K562 (cell line): Measurements from ENCODE around the gene PDE8A. TPM values are rescaled to one million over a fixed set of nuclear protein-coding genes. Genes with fewer than 3 reads are reported as not detected.

Source experiments
- ATAC-seq: fragments of 200-7000 bp; cut with Tn5 transposase; 3 replicates; pipeline ENCODE4 v1.9.1; 2020; ENCODE audit warnings: moderate library complexity
- BruUV-seq: library from RNA; stranded (reverse); fragments of 400-500 nt; replicated peaks from 2 replicates; lab custom pipeline; 2021; lab: Mats Ljungman, UMichigan
- CTCF ChIA-PET: fragments of 300-600 bp; formaldehyde crosslinking; extraction: SDS; loops from one replicate; lab custom pipeline; 2021; ENCODE audit warnings: low intra/inter-chr PET ratio; lab: Yijun Ruan, JAX
- POLR2A ChIA-PET: fragments of 300-600, 350-650 bp; sonication (Branson Sonifier 250); formaldehyde crosslinking; extraction: SDS; loops from one replicate; lab custom pipeline; 2021; ENCODE audit warnings: antibody characterized with exemption, inconsistent platforms; lab: Yijun Ruan, JAX
- DNase-seq, 4 experiments: peaks; one replicate each; pipeline versions ENCODE4 v3.0.0 to v3.0.0-alpha.2; 2011 to 2018; ENCODE audit warnings: low spot score in 3 of 4, mixed read lengths in 3 of 4; ENCODE audit errors: extremely low read depth in 1 of 4
- FAIRE-seq: peaks from 2 replicates; lab custom pipeline; 2011; peaks lifted over from hg19 to GRCh38; lab: Jason Lieb, UNC
- H2AFZ ChIP-seq: 2 replicates; pipeline ENCODE4 v1.6.0; 2011; ENCODE audit warnings: low read depth, low read length, control low read depth, inconsistent platforms
- H3K27ac ChIP-seq: fragments of 200-600 bp; 3 replicates; pipeline ENCODE4 v1.8.0; 2011; ENCODE audit warnings: low read depth, mild to moderate bottlenecking, control low read depth, inconsistent platforms, low read length, moderate library complexity, mixed read lengths; ENCODE audit errors: extremely low read depth
- H3K27me3 ChIP-seq, 2 experiments: fragments of 300-600 bp in 1 of 2; 2 replicates in 1 of 2; 3 replicates in 1 of 2; pipeline versions ENCODE4 v1.6.0 to v1.8.0; 2011; ENCODE audit warnings: inconsistent platforms in 2 of 2, low read length in 2 of 2, mild to moderate bottlenecking in 1 of 2, mixed read lengths in 1 of 2, moderate library complexity in 1 of 2; ENCODE audit not compliant: control insufficient read depth in 2 of 2, insufficient read depth in 2 of 2
- H3K36me3 ChIP-seq: fragments of 300-600 bp; 3 replicates; pipeline ENCODE4 v1.8.0; 2011; ENCODE audit warnings: mild to moderate bottlenecking, low read length, inconsistent platforms; ENCODE audit not compliant: control insufficient read depth, insufficient read depth
- H3K4me1 ChIP-seq, 2 experiments: fragments of 200-600 bp in 1 of 2; replicated peaks in 1 of 2; 2 replicates in 1 of 2; 3 replicates in 1 of 2; pipeline versions ENCODE4 v1.5.1 to v1.8.0; 2011; ENCODE audit warnings: inconsistent platforms in 2 of 2, low read length in 2 of 2, mild to moderate bottlenecking in 1 of 2, mixed read lengths in 1 of 2, moderate library complexity in 1 of 2; ENCODE audit not compliant: control insufficient read depth in 2 of 2, insufficient read depth in 2 of 2
- H3K4me2 ChIP-seq: 2 replicates; pipeline ENCODE4 v1.6.1; 2011; ENCODE audit warnings: low read length, control low read depth, inconsistent platforms, mixed read lengths; ENCODE audit not compliant: insufficient read depth
- H3K4me3 ChIP-seq: fragments of 200-600 bp; sonication (generic), shearing (Covaris generic); 2 replicates; pipeline ENCODE4 v1.5.1; 2016; ENCODE audit warnings: control low read depth, inconsistent platforms
- H3K79me2 ChIP-seq: fragments of 200-600 bp; 3 replicates; pipeline ENCODE4 v1.8.0; 2011; ENCODE audit warnings: low read length, inconsistent platforms; ENCODE audit not compliant: control insufficient read depth, insufficient read depth
- H3K9ac ChIP-seq, 2 experiments: 2 replicates each; pipeline versions ENCODE4 v1.6.0 to v1.6.1; 2011; ENCODE audit warnings: low read depth in 2 of 2, low read length in 2 of 2, control low read depth in 1 of 2, inconsistent platforms in 1 of 2, mild to moderate bottlenecking in 1 of 2, mixed read lengths in 1 of 2; ENCODE audit not compliant: insufficient read depth in 1 of 2
- H3K9me1 ChIP-seq: one replicate; pipeline ENCODE4 v1.6.0; 2011; ENCODE audit warnings: inconsistent platforms, mild to moderate bottlenecking, low read length, moderate library complexity; ENCODE audit not compliant: control insufficient read depth, insufficient read depth
- H3K9me3 ChIP-seq: replicated peaks from 2 replicates; pipeline ENCODE4 v1.5.1; 2011; ENCODE audit warnings: low read depth, low read length, inconsistent platforms; ENCODE audit not compliant: control insufficient read depth, insufficient read depth
- H4K20me1 ChIP-seq: replicated peaks from 2 replicates; pipeline ENCODE4 v1.6.1; 2011; ENCODE audit warnings: low read length, inconsistent platforms, mixed read lengths; ENCODE audit not compliant: control insufficient read depth, insufficient read depth
- FOXK2 ChIP-seq, 2 experiments: fragments of 450-650 bp; IDR thresholded peaks in 1 of 2; conservative IDR thresholded peaks in 1 of 2; 2 replicates each; pipeline ENCODE4 v1.6.1; 2016; ENCODE audit warnings: low read depth in 2 of 2, mild to moderate bottlenecking in 1 of 2
- HEY1 ChIP-seq: fragments of 250-450 bp; sonication (Bioruptor Pico); IDR thresholded peaks from 2 replicates; pipeline ENCODE4 v1.5.0; 2020; ENCODE audit warnings: mild to moderate bottlenecking, moderate library complexity, borderline replicate concordance
- PCBP2 ChIP-seq: fragments of 200-400 bp; formaldehyde crosslinking; IDR thresholded peaks from 2 replicates; pipeline ENCODE4 v1.6.1; 2018; ENCODE audit warnings: low read length, low read depth, mild to moderate bottlenecking, moderate library complexity; ENCODE audit not compliant: poor library complexity, severe bottlenecking
- RAD21 ChIP-seq, 2 experiments: fragments of 250-450 bp in 1 of 2; fragments of 450-650 bp in 1 of 2; sonication (Bioruptor Pico) in 1 of 2; formaldehyde crosslinking in 1 of 2; IDR thresholded peaks in 1 of 2; conservative IDR thresholded peaks in 1 of 2; 2 replicates each; pipeline versions ENCODE4 v1.4.0 to v1.8.0; 2020 to 2022; ENCODE audit warnings: mild to moderate bottlenecking in 2 of 2, moderate library complexity in 1 of 2
- RUNX1 ChIP-seq: sonication (generic); IDR thresholded peaks from 2 replicates; pipeline ENCODE4 v1.6.1; 2016; ENCODE audit warnings: antibody characterized with exemption, low read depth
- SMAD4 ChIP-seq: fragments of 250-450 bp; sonication (Bioruptor Pico); conservative IDR thresholded peaks from 2 replicates; pipeline ENCODE4 v1.8.0; 2021; ENCODE audit warnings: inconsistent platforms, mild to moderate bottlenecking, moderate library complexity
- SREBF1 ChIP-seq: fragments of 150-350 bp; IDR thresholded peaks from 2 replicates; pipeline ENCODE4 v1.6.1; 2014; ENCODE audit warnings: antibody characterized with exemption, low read depth, low read length, borderline replicate concordance
- SRSF3 ChIP-seq: fragments of 200-400 bp; formaldehyde crosslinking; IDR thresholded peaks from 2 replicates; pipeline ENCODE4 v1.6.1; 2016; ENCODE audit warnings: mild to moderate bottlenecking, low read length, moderate library complexity; ENCODE audit not compliant: insufficient read depth
- XRCC3 ChIP-seq: fragments of 450-650 bp; IDR thresholded peaks from 2 replicates; pipeline ENCODE4 v1.6.1; 2017; ENCODE audit warnings: mild to moderate bottlenecking, moderate library complexity
- ZFP30 ChIP-seq: fragments of 250-450 bp; sonication (Bioruptor Pico); IDR thresholded peaks from 2 replicates; pipeline ENCODE4 v1.8.0; 2022; ENCODE audit warnings: moderate library complexity, mild to moderate bottlenecking, inconsistent platforms, borderline replicate concordance
- ZNF174 ChIP-seq: fragments of 250-450 bp; sonication (Bioruptor Pico); IDR thresholded peaks from 2 replicates; pipeline ENCODE4 v1.4.0; 2020; ENCODE audit warnings: mild to moderate bottlenecking
- ZNF347 ChIP-seq: fragments of 450-650 bp; formaldehyde crosslinking; IDR thresholded peaks from 2 replicates; pipeline ENCODE4 v1.4.0; 2020; ENCODE audit warnings: low read depth, mild to moderate bottlenecking, moderate library complexity
- WGBS: fragments of 100-300 bp; shearing (Covaris generic); methylation state at CpG from one replicate; pipeline ENCODE4 v1.1.6; 2016; ENCODE audit warnings: low coverage, mixed read lengths; ENCODE audit not compliant: insufficient coverage; ENCODE audit errors: missing lambda C conversion rate; 5-methylcytosine and 5-hydroxymethylcytosine counted together
- in situ Hi-C: fragments of 300-500 bp; cut with MboI; formaldehyde crosslinking; loops from 4 replicates; pipeline ENCODE4 v1.15.0; 2018; ENCODE audit warnings: inconsistent platforms, mixed read lengths
- intact Hi-C: fragments of 100-400 bp; cut with micrococcal nuclease; formaldehyde crosslinking; loops from 2 replicates; pipeline ENCODE4 v1.14.2; 2022
- polyA plus RNA-seq, 8 experiments: library from polyadenylated mRNA; depleted of rRNA in 4 of 8; stranded (reverse) in 5 of 8; unstranded in 3 of 8; fragments of >200 nt; fragmentation: Nextera tagmentation in 2 of 8; fragmentation: Illumina TruSeq in 1 of 8; extraction: Ambion mirVana in 2 of 8; extraction: Trizol in 1 of 8; gene quantifications; 2 replicates each; pipeline versions ENCODE4 v1.2.1 to v1.2.3, GENCODE V29; 2011 to 2014; ENCODE audit warnings: inconsistent platforms in 1 of 8, missing spikeins in 1 of 8
- total RNA-seq, 7 experiments: library from RNA; depleted of rRNA in 6 of 7; stranded (reverse); fragments of >200 nt in 6 of 7; fragmentation: Illumina TruSeq in 2 of 7; extraction: Trizol in 2 of 7; gene quantifications; 2 replicates each; pipeline versions ENCODE4 v1.2.1 to v1.2.3, GENCODE V29; 2011 to 2021; ENCODE audit warnings: low replicate concordance in 1 of 7
- TF ChIP-seq, protein P1 (sequence below): fragments of 150-350 bp; IDR thresholded peaks from 2 replicates; pipeline ENCODE4 v1.6.1; 2014; ENCODE audit warnings: low read depth, mild to moderate bottlenecking, low read length, borderline replicate concordance
- TF ChIP-seq, protein P2 (sequence below): sonication (generic); formaldehyde crosslinking; IDR thresholded peaks from 2 replicates; pipeline ENCODE4 v1.8.0; 2022; ENCODE audit warnings: mild to moderate bottlenecking, missing genetic modification reagents, borderline replicate concordance
- TF ChIP-seq, protein P3 (sequence below): sonication (generic); formaldehyde crosslinking; IDR thresholded peaks from 2 replicates; pipeline ENCODE4 v1.8.0; 2022; ENCODE audit warnings: mild to moderate bottlenecking, low read depth, missing genetic modification reagents

PDE8A gene
- total and polyA plus RNA-seq, 9 of the 15 experiments (the other 6 are each of a cell fraction or from before 2014, with no cell fraction given) = 5.9 to 40.3 (median 19.8) TPM

DNA sequence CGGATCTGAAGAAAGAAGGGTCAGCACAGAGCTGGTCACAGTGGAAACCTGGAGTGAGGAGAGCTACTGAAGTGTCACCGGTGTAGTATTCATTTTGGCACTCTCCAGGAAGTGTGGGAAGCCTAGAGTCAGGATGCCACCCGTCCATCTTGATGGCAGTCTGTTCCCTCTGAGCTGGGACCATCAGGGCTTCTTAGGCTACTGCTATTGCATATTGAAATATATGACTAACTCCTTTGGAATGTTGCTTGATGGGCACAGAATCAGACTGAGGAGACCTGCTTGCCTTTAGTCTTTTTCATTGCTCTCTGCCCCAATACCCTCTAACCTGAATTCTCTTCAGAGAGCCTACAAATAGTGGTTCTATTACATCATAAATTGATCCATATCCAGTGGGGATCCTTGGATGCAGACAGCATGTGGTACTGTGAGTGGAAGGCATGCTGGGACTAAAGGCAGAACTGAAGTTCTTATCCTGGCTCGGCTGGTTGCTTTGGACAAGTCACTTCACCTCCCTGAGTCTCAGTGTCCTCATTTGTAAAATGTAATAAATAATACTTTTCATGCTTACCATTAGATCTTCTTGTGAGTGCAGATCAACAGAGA is 143.5 kb downstream of the PDE8A start:
- WGBS = 89% methylated on average over 4 of the region's 4 CpGs
- FAIRE-seq (no peak), DNase-seq (no peak), ATAC-seq (no peak)
- intact Hi-C loops (no loop called here), in situ Hi-C loops (no loop called here)
- Histone ChIP-seq H3K36me3 (peaks cover 47% of the 10 kb centered on the region), H3K9me3 (no peaks in the 10 kb centered on the region), H3K79me2 (no peaks in the 10 kb centered on the region), H2AFZ (no peak overlapping the region), H3K27me3 (no peaks in the 10 kb centered on the region), H3K9me1 (no peaks in the 10 kb centered on the region), H4K20me1 (no peaks in the 10 kb centered on the region), H3K27ac (no peak overlapping the region), H3K9ac (no peak overlapping the region; a peak in 1 of 4 replicates), H3K4me2 (no peak overlapping the region), H3K4me1 (no peaks in the 10 kb centered on the region; a peak in 1 of 5 replicates), H3K4me3 (no peak overlapping the region)
- CTCF ChIA-PET = no interaction called here
- POLR2A ChIA-PET = interaction anchor here (0.6 kb wide), 1 partner anchor 49 kb away, joined by 3 read pairs; no protein-coding TSS in a partner anchor
- BruUV-seq = no TSS peak
- TF ChIP-seq HEY1 (CRISPR knock-in tag) (no peak), ZFP30 (no peak), FOXK2 (conservative IDR thresholded peaks at IDR 0.05 in 1 of 2, IDR thresholded peaks at IDR 0.05 in 1 of 2; ENCODE audit: low read depth in 2 of 2) (no peak), ZNF347 (CRISPR knock-in tag) (no peak), RAD21 (CRISPR knock-in tag; conservative IDR thresholded peaks at IDR 0.05 in 1 of 2, IDR thresholded peaks at IDR 0.05 in 1 of 2) (no peak), ZNF174 (CRISPR knock-in tag) (no peak), SRSF3 (no peak), SMAD4 (CRISPR knock-in tag) (no peak), PCBP2 (no peak), RUNX1 (no peak), XRCC3 (no peak), SREBF1 (no peak)
- TF ChIP-seq, protein P1, sequence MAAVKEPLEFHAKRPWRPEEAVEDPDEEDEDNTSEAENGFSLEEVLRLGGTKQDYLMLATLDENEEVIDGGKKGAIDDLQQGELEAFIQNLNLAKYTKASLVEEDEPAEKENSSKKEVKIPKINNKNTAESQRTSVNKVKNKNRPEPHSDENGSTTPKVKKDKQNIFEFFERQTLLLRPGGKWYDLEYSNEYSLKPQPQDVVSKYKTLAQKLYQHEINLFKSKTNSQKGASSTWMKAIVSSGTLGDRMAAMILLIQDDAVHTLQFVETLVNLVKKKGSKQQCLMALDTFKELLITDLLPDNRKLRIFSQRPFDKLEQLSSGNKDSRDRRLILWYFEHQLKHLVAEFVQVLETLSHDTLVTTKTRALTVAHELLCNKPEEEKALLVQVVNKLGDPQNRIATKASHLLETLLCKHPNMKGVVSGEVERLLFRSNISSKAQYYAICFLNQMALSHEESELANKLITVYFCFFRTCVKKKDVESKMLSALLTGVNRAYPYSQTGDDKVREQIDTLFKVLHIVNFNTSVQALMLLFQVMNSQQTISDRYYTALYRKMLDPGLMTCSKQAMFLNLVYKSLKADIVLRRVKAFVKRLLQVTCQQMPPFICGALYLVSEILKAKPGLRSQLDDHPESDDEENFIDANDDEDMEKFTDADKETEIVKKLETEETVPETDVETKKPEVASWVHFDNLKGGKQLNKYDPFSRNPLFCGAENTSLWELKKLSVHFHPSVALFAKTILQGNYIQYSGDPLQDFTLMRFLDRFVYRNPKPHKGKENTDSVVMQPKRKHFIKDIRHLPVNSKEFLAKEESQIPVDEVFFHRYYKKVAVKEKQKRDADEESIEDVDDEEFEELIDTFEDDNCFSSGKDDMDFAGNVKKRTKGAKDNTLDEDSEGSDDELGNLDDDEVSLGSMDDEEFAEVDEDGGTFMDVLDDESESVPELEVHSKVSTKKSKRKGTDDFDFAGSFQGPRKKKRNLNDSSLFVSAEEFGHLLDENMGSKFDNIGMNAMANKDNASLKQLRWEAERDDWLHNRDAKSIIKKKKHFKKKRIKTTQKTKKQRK = no peak
- TF ChIP-seq, protein P2, sequence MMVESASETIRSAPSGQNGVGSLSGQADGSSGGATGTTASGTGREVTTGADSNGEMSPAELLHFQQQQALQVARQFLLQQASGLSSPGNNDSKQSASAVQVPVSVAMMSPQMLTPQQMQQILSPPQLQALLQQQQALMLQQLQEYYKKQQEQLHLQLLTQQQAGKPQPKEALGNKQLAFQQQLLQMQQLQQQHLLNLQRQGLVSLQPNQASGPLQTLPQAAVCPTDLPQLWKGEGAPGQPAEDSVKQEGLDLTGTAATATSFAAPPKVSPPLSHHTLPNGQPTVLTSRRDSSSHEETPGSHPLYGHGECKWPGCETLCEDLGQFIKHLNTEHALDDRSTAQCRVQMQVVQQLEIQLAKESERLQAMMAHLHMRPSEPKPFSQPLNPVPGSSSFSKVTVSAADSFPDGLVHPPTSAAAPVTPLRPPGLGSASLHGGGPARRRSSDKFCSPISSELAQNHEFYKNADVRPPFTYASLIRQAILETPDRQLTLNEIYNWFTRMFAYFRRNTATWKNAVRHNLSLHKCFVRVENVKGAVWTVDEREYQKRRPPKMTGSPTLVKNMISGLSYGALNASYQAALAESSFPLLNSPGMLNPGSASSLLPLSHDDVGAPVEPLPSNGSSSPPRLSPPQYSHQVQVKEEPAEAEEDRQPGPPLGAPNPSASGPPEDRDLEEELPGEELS (CRISPR knock-in tag) = no peak
- TF ChIP-seq, protein P3, sequence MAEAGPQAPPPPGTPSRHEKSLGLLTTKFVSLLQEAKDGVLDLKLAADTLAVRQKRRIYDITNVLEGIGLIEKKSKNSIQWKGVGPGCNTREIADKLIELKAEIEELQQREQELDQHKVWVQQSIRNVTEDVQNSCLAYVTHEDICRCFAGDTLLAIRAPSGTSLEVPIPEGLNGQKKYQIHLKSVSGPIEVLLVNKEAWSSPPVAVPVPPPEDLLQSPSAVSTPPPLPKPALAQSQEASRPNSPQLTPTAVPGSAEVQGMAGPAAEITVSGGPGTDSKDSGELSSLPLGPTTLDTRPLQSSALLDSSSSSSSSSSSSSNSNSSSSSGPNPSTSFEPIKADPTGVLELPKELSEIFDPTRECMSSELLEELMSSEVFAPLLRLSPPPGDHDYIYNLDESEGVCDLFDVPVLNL = no peak
